K562 (cell line): Measurements from ENCODE around the gene TMBIM4. TPM values are rescaled to one million over a fixed set of nuclear protein-coding genes. Genes with fewer than 3 reads are reported as not detected.

Experiments
- CBX5 ChIP-seq: IDR thresholded peaks from 2 replicates; pipeline ENCODE4 v1.6.1; 2014; ENCODE audit warnings: low read depth, borderline replicate concordance
- FOXK2 ChIP-seq, 2 experiments: fragments of 450-650 bp; IDR thresholded peaks in 1 of 2; conservative IDR thresholded peaks in 1 of 2; 2 replicates each; pipeline ENCODE4 v1.6.1; 2016; ENCODE audit warnings: low read depth in 2 of 2, mild to moderate bottlenecking in 1 of 2
- FOXM1 ChIP-seq, 2 experiments: fragments of 450-650 bp in 1 of 2; sonication (generic) in 1 of 2; formaldehyde crosslinking in 1 of 2; IDR thresholded peaks; 2 replicates each; pipeline versions ENCODE4 v1.6.1 to v1.9.0; 2017 to 2022; ENCODE audit warnings: low read depth in 2 of 2, mild to moderate bottlenecking in 2 of 2, missing genetic modification reagents in 1 of 2, moderate library complexity in 1 of 2
- HDAC1 ChIP-seq, 2 experiments: fragments of 450-650 bp; IDR thresholded peaks; 2 replicates each; pipeline ENCODE4 v1.6.1; 2016 to 2017; ENCODE audit warnings: inconsistent platforms in 1 of 2, mild to moderate bottlenecking in 1 of 2, moderate library complexity in 1 of 2
- HNRNPLL ChIP-seq: fragments of 200-400 bp; formaldehyde crosslinking; IDR thresholded peaks from 2 replicates; pipeline ENCODE4 v1.6.1; 2017; ENCODE audit warnings: low read length, low read depth, mild to moderate bottlenecking; ENCODE audit not compliant: poor library complexity, severe bottlenecking
- LCOR ChIP-seq: sonication (generic); formaldehyde crosslinking; IDR thresholded peaks from 2 replicates; pipeline ENCODE4 v1.8.0; 2022; ENCODE audit warnings: mild to moderate bottlenecking, missing genetic modification reagents
- MYBL2 ChIP-seq, 2 experiments: fragments of 450-650 bp in 1 of 2; sonication (generic) in 1 of 2; formaldehyde crosslinking in 1 of 2; IDR thresholded peaks; 2 replicates each; pipeline versions ENCODE4 v1.6.1 to v1.8.1; 2017 to 2022; ENCODE audit warnings: borderline replicate concordance in 1 of 2, inconsistent platforms in 1 of 2, low read depth in 1 of 2, mild to moderate bottlenecking in 1 of 2, missing genetic modification reagents in 1 of 2, moderate library complexity in 1 of 2
- MYC ChIP-seq, 2 experiments: fragments of 250-450 bp in 1 of 2; sonication (Bioruptor Pico) in 1 of 2; IDR thresholded peaks; 2 replicates each; pipeline versions ENCODE4 v1.5.1 to v1.6.1; 2012 to 2021; ENCODE audit warnings: low read depth in 2 of 2, borderline replicate concordance in 1 of 2, improper control_type of control experiment in 1 of 2, low read length in 1 of 2, mild to moderate bottlenecking in 1 of 2, moderate library complexity in 1 of 2
- POLR2AphosphoS5 ChIP-seq: IDR thresholded peaks from 2 replicates; pipeline ENCODE4 v1.6.1; 2011; ENCODE audit warnings: mild to moderate bottlenecking, low read depth, low read length, moderate library complexity; ENCODE audit not compliant: control insufficient read depth, insufficient read depth
- RAD51 ChIP-seq: fragments of 450-650 bp; IDR thresholded peaks from 2 replicates; pipeline ENCODE4 v1.7.1; 2016; ENCODE audit warnings: low read depth, mild to moderate bottlenecking, borderline replicate concordance
- RBFOX2 ChIP-seq: fragments of 200-400 bp; formaldehyde crosslinking; IDR thresholded peaks from 2 replicates; pipeline ENCODE4 v1.6.1; 2017; ENCODE audit warnings: low read depth, mild to moderate bottlenecking, low read length, moderate library complexity
- STAT5A ChIP-seq: IDR thresholded peaks from 2 replicates; pipeline ENCODE4 v1.6.1; 2012; ENCODE audit warnings: low read length, inconsistent platforms, borderline replicate concordance
- TAF7 ChIP-seq: fragments of 450-650 bp; IDR thresholded peaks from 2 replicates; pipeline ENCODE4 v1.6.1; 2016; ENCODE audit warnings: missing genetic modification characterization, missing compliant biosample characterization
- TCF7L2 ChIP-seq: fragments of 150-350 bp; IDR thresholded peaks from 2 replicates; pipeline ENCODE4 v1.6.1; 2016; ENCODE audit warnings: low read depth, mild to moderate bottlenecking, low read length, moderate library complexity
- ZBTB9 ChIP-seq: fragments of 450-650 bp; formaldehyde crosslinking; IDR thresholded peaks from 2 replicates; pipeline ENCODE4 v1.4.0; 2020; ENCODE audit warnings: mild to moderate bottlenecking, moderate library complexity
- ZNF655 ChIP-seq: fragments of 250-450 bp; sonication (Bioruptor Pico); IDR thresholded peaks from 2 replicates; pipeline ENCODE4 v1.5.0; 2021
- ZNF707 ChIP-seq: fragments of 250-450 bp; sonication (Bioruptor Pico); conservative IDR thresholded peaks from 2 replicates; pipeline ENCODE4 v1.8.0; 2022; ENCODE audit warnings: inconsistent platforms, mild to moderate bottlenecking, moderate library complexity
- polyA plus RNA-seq, 8 experiments: library from polyadenylated mRNA; depleted of rRNA in 4 of 8; stranded (reverse) in 5 of 8; unstranded in 3 of 8; fragments of >200 nt; fragmentation: Nextera tagmentation in 2 of 8; fragmentation: Illumina TruSeq in 1 of 8; extraction: Ambion mirVana in 2 of 8; extraction: Trizol in 1 of 8; gene quantifications; 2 replicates each; pipeline versions ENCODE4 v1.2.1 to v1.2.3, GENCODE V29; 2011 to 2014; ENCODE audit warnings: inconsistent platforms in 1 of 8, missing spikeins in 1 of 8
- total RNA-seq, 7 experiments: library from RNA; depleted of rRNA in 6 of 7; stranded (reverse); fragments of >200 nt in 6 of 7; fragmentation: Illumina TruSeq in 2 of 7; extraction: Trizol in 2 of 7; gene quantifications; 2 replicates each; pipeline versions ENCODE4 v1.2.1 to v1.2.3, GENCODE V29; 2011 to 2021; ENCODE audit warnings: low replicate concordance in 1 of 7
- TF ChIP-seq, protein P1 (sequence below): fragments of 250-450 bp; sonication (Bioruptor Pico); IDR thresholded peaks from 2 replicates; pipeline ENCODE4 v1.9.0; 2021; ENCODE audit warnings: mild to moderate bottlenecking
- TF ChIP-seq, protein P2 (sequence below): sonication (generic); formaldehyde crosslinking; IDR thresholded peaks from 2 replicates; pipeline ENCODE4 v1.8.0; 2023; ENCODE audit warnings: mild to moderate bottlenecking, missing genetic modification reagents

TMBIM4 gene
- total and polyA plus RNA-seq, 9 of the 15 experiments (the other 6 are each of a cell fraction or from before 2014, with no cell fraction given): 18.6 to 272 (median 50.0) TPM

DNA sequence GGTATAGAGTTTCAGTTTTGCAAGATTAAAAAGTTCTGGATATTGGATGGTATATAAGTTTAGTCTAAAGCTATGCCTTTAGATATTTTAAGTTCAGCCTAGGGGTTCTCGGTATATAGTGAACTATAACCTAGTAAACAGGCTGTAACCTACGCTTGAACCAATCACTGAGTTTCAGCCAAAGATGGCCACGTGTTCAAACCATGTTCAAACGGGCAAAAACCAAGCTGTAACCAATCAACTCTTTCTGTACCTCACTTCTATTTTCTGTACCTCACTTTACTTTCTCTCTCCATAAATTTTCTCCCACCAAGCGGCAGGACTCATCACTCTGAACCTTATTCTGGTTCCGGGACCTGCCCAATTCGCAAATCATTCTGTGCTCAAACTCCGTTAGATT, 1.4 kb downstream of the TMBIM4 start (continued):
- TF ChIP-seq, protein P1, sequence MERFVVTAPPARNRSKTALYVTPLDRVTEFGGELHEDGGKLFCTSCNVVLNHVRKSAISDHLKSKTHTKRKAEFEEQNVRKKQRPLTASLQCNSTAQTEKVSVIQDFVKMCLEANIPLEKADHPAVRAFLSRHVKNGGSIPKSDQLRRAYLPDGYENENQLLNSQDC (CRISPR knock-in tag): no peak
- no peak for TF ChIP-seq STAT5A
- 0 out of 2 replicates have a peak, but pooled peaks have one; percentile 23 for TF ChIP-seq ZBTB9
- no peak for TF ChIP-seq CBX5
- no peak for TF ChIP-seq ZNF655 (CRISPR knock-in tag)
- TF ChIP-seq FOXK2 (conservative IDR thresholded peaks at IDR 0.05 in 1 of 2, IDR thresholded peaks at IDR 0.05 in 1 of 2; ENCODE audit: low read depth in 2 of 2): peak in 1 of 2 experiments; percentile 32; a peak in 1 of 4 replicates
- TF ChIP-seq TAF7 (tag): 0 out of 2 replicates have a peak, but pooled peaks have one; percentile 14
- 0 out of 2 replicates have a peak, but pooled peaks have one; percentile 18 for TF ChIP-seq POLR2AphosphoS5
- TF ChIP-seq HNRNPLL: peak; percentile 31
- peak; percentile 49; the same call in 1 of the 2 replicates for TF ChIP-seq MYBL2 (IDR thresholded peaks at IDR 0.05; ENCODE audit: low read depth)
- TF ChIP-seq MYBL2 (CRISPR knock-in tag; IDR thresholded peaks at IDR 0.05; ENCODE audit: borderline replicate concordance): no peak
- no peak for TF ChIP-seq LCOR
- no peak for TF ChIP-seq FOXM1 (IDR thresholded peaks at IDR 0.05; ENCODE audit: low read depth)
- TF ChIP-seq FOXM1 (CRISPR knock-in tag; IDR thresholded peaks at IDR 0.05; ENCODE audit: low read depth): 0 out of 2 replicates have a peak, but pooled peaks have one; percentile 11
- TF ChIP-seq RBFOX2: peak; percentile 45
- TF ChIP-seq MYC (IDR thresholded peaks at IDR 0.05; ENCODE audit: low read depth, low read length): 0 out of 2 replicates have a peak, but pooled peaks have one; percentile 38
- no peak for TF ChIP-seq MYC (CRISPR knock-in tag; IDR thresholded peaks at IDR 0.05; ENCODE audit: borderline replicate concordance, low read depth)
- no peak for TF ChIP-seq ZNF707
- TF ChIP-seq, protein P2, sequence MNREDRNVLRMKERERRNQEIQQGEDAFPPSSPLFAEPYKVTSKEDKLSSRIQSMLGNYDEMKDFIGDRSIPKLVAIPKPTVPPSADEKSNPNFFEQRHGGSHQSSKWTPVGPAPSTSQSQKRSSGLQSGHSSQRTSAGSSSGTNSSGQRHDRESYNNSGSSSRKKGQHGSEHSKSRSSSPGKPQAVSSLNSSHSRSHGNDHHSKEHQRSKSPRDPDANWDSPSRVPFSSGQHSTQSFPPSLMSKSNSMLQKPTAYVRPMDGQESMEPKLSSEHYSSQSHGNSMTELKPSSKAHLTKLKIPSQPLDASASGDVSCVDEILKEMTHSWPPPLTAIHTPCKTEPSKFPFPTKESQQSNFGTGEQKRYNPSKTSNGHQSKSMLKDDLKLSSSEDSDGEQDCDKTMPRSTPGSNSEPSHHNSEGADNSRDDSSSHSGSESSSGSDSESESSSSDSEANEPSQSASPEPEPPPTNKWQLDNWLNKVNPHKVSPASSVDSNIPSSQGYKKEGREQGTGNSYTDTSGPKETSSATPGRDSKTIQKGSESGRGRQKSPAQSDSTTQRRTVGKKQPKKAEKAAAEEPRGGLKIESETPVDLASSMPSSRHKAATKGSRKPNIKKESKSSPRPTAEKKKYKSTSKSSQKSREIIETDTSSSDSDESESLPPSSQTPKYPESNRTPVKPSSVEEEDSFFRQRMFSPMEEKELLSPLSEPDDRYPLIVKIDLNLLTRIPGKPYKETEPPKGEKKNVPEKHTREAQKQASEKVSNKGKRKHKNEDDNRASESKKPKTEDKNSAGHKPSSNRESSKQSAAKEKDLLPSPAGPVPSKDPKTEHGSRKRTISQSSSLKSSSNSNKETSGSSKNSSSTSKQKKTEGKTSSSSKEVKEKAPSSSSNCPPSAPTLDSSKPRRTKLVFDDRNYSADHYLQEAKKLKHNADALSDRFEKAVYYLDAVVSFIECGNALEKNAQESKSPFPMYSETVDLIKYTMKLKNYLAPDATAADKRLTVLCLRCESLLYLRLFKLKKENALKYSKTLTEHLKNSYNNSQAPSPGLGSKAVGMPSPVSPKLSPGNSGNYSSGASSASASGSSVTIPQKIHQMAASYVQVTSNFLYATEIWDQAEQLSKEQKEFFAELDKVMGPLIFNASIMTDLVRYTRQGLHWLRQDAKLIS: no peak
- TF ChIP-seq RAD51: peak; percentile 47; the same call in 1 of the 2 replicates
- TF ChIP-seq HDAC1 (IDR thresholded peaks at IDR 0.05): no peak
- no peak for TF ChIP-seq TCF7L2
